HuH-7.5 (cell line): ENCODE results near the gene LAMC3.

ENCODE experiments used
- DNase-seq: peaks from one replicate; pipeline ENCODE4 v3.0.0; 2011; ENCODE audit warnings: low spot score

LAMC3 gene

GRCh38 chr9:130979591-130980385 is 29.2 kb upstream of the LAMC3 start:
- DNase-seq = no peak

GRCh38 chr9:130980526-130980925 is 28.4 kb upstream of the LAMC3 start:
- no peak for DNase-seq

GRCh38 chr9:130981002-130981755 is 27.8 kb upstream of the LAMC3 start:
- no peak for DNase-seq

- DNase-seq = no peak
These were observed 27.2 kb upstream of the LAMC3 start for GRCh38 chr9:130981756-130982137.

GRCh38 chr9:130982636-130983358 is 26.2 kb upstream of the LAMC3 start:
- DNase-seq = no peak

- no peak for DNase-seq
These were observed 25.7 kb upstream of the LAMC3 start for GRCh38 chr9:130983359-130983670.

- no peak for DNase-seq
These were observed 25.0 kb upstream of the LAMC3 start for GRCh38 chr9:130983970-130984369.

- DNase-seq = no peak
These were observed 24.5 kb upstream of the LAMC3 start for GRCh38 chr9:130984521-130984920.

- no peak for DNase-seq
These were observed 23.9 kb upstream of the LAMC3 start for GRCh38 chr9:130985029-130985428.

- no peak for DNase-seq
These were observed 23.3 kb upstream of the LAMC3 start for GRCh38 chr9:130985606-130986162.

- DNase-seq = no peak
These were observed 22.5 kb upstream of the LAMC3 start for GRCh38 chr9:130986356-130986965.

GRCh38 chr9:130987054-130987453 is 21.9 kb upstream of the LAMC3 start:
- no peak for DNase-seq

- DNase-seq = no peak
These were observed 21.1 kb upstream of the LAMC3 start for GRCh38 chr9:130987738-130988399.

- DNase-seq = no peak
These were observed 20.6 kb upstream of the LAMC3 start for GRCh38 chr9:130988400-130988747.

- DNase-seq = no peak
These were observed 20.1 kb upstream of the LAMC3 start for GRCh38 chr9:130988905-130989304.

GRCh38 chr9:130989391-130989790 is 19.6 kb upstream of the LAMC3 start:
- DNase-seq = no peak

- no peak for DNase-seq
These were observed 19.1 kb upstream of the LAMC3 start for GRCh38 chr9:130989891-130990290.

GRCh38 chr9:130990306-130990977 is 18.5 kb upstream of the LAMC3 start:
- no peak for DNase-seq

GRCh38 chr9:130990978-130991777 is 17.8 kb upstream of the LAMC3 start:
- DNase-seq = no peak
